Dendritic cell treated with granulocyte-macrophage colony-stimulating factor and Interleukin-4, amounts not matched to agents 40 ng/mL and 50 ng/mL, for 4 days (primary cell): ENCODE data around the gene PHYHIPL.
"Not testable (repeated sequence)": the region's sequence is repeated elsewhere in the genome, so short reads cannot be mapped to it uniquely, and the experiment has no call there.

ENCODE experiments used
- H3K27ac Mint-ChIP-seq: one replicate; pipeline ENCODE4 v1.8.0; 2022; ENCODE audit warnings: mild to moderate bottlenecking, mixed read lengths
- H3K27me3 Mint-ChIP-seq: one replicate; pipeline ENCODE4 v1.8.0; 2022; ENCODE audit warnings: mild to moderate bottlenecking, mixed read lengths
- H3K36me3 Mint-ChIP-seq: one replicate; pipeline ENCODE4 v1.8.0; 2022; ENCODE audit warnings: low read depth, mixed read lengths
- H3K4me1 Mint-ChIP-seq: one replicate; pipeline ENCODE4 v1.8.0; 2022; ENCODE audit warnings: low read depth, mixed read lengths
- H3K4me3 Mint-ChIP-seq: one replicate; pipeline ENCODE4 v1.8.0; 2022; ENCODE audit warnings: mild to moderate bottlenecking, moderate library complexity, mixed read lengths
- H3K9me3 Mint-ChIP-seq: one replicate; pipeline ENCODE4 v1.8.0; 2022; ENCODE audit warnings: mixed read lengths
- intact Hi-C: fragments of 100-400 bp; cut with micrococcal nuclease; formaldehyde crosslinking; loops from one replicate; pipeline ENCODE4 v1.15.0; 2022

Gene PHYHIPL

DNA sequence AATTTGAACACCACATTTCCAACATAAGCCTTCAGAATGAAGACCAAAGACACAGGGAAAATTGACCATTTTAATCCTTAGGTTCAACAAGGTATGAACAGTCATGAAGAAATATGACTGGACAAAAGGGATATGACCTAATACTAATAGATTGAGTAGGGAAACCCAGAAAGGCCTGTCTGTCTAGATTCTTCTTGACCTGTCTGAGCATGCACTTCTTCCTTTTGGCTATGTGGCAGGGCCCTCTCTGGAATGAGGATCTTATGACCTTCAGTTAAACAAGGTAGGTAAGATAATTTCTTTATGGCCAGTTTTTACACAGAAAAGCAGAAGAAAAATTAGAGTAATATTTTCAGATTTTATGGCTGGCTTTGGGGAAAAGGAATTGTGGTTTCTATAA is 3.0 kb upstream of the PHYHIPL start:
- peaks cover 1% of the 10 kb centered on the region for H3K9me3 Mint-ChIP-seq
- H3K4me1 Mint-ChIP-seq, result no peaks in the 10 kb centered on the region
- peaks cover 28% of the 10 kb centered on the region for H3K27me3 Mint-ChIP-seq
- no peak overlapping the region for H3K4me3 Mint-ChIP-seq
- no peaks in the 10 kb centered on the region for H3K36me3 Mint-ChIP-seq
- intact Hi-C loops, result no loop called here
- no peak overlapping the region for H3K27ac Mint-ChIP-seq

DNA sequence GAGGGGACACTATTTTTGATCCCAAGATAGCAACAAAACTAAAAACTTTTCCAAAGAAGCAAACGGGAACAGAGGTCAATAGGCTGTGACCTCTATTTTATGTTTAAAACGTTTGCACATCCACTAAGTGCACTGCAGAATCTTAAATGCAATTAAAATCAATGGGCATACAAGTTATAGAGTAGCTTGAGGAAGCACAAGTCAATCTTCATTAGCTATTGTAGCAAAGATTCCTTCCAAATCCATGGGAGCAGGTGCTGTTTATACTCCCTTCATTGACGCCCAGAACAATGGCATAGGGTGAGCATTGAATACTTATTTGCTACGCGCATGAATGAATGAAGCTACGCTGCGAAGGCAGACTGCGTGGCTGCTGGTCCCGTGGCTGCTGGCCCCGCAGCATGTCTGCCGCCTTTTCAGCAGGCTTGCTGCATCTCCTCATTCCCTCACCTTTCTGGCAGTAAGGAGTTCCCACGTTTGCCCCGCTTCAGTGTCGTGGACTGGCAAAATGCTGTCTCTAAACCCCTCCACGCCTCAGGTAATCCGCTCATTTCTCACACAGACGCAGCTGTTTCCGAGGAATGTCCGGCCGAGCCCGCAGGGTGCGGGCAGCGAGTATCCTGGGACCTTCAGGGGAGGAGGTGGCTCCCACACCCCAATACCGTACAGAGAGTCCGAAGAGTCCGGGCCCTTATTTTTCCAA is 754 bp upstream of the PHYHIPL start:
- no peaks in the 10 kb centered on the region for H3K9me3 Mint-ChIP-seq
- no peak overlapping the region for H3K4me3 Mint-ChIP-seq
- no peaks in the 10 kb centered on the region for H3K36me3 Mint-ChIP-seq
- intact Hi-C loops, result no loop called here
- H3K27ac Mint-ChIP-seq, result no peak overlapping the region
- peaks cover 28% of the 10 kb centered on the region for H3K27me3 Mint-ChIP-seq
- H3K4me1 Mint-ChIP-seq, result no peaks in the 10 kb centered on the region

DNA sequence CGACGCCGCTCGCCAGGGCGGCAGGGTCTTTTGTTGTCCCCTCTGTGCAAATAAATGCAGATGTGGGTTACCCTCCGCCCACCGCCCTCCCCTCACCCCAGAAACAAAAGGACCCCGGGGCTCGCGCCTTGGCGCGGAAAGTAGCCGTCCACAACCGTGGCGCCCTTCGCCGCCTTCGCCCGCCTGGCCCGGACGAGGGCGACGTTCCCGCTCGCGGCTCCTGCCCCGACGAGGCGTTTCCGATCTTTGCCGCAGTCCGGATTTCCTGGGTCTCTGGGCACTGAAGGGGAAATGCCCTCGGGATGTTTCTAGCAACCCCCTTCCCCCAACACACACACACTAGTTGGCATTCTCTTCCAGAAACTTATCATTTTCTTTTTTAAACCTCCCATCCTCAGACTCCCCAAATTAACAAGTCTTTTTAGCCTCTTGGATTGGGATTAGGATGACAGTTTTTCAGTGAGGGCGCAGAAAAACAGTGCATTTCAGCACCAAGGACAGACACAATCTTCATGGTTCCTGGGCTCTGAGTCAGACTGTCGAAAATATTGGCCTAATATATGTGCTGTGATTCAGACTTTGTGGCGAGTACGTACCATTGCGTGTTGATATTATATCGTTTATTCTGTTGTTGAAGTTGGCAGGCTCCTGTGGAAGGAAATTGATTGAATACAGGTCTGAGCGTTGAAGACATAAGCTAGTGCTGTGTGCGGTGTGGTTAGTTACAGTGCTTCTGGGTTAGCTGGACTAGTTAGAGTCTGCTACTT is 771 bp downstream of the PHYHIPL start:
- intact Hi-C loops, result no loop called here
- Mint-ChIP-seq H3K36me3 (no peaks in the 10 kb centered on the region), H3K9me3 (no peaks in the 10 kb centered on the region), H3K27ac (no peak overlapping the region), H3K4me3 (no peak overlapping the region), H3K27me3 (peaks cover 28% of the 10 kb centered on the region), H3K4me1 (no peaks in the 10 kb centered on the region)

DNA sequence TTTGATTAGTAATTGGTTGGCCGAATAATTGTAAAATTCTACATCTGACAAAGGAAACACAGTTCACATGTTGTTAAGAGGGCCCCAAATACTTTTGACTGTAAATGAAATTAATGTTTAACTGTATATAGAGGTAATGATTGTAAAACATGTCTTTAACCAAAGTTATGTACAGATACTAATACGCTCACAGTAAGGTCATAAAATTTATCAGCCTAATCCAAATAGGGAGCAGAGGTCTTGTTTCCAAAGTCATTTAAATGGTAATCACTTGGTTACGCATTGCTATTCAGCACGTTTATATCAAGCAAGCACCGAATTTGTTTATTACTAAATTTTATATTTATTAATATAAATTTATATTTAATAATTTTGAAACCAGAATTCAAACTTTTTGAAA is 1.4 kb downstream of the PHYHIPL start:
- no peaks in the 10 kb centered on the region for H3K9me3 Mint-ChIP-seq
- no peak overlapping the region for H3K4me3 Mint-ChIP-seq
- H3K36me3 Mint-ChIP-seq, result no peaks in the 10 kb centered on the region
- no peaks in the 10 kb centered on the region for H3K4me1 Mint-ChIP-seq
- no peak overlapping the region for H3K27ac Mint-ChIP-seq
- peaks cover 28% of the 10 kb centered on the region for H3K27me3 Mint-ChIP-seq
- intact Hi-C loops, result no loop called here

DNA sequence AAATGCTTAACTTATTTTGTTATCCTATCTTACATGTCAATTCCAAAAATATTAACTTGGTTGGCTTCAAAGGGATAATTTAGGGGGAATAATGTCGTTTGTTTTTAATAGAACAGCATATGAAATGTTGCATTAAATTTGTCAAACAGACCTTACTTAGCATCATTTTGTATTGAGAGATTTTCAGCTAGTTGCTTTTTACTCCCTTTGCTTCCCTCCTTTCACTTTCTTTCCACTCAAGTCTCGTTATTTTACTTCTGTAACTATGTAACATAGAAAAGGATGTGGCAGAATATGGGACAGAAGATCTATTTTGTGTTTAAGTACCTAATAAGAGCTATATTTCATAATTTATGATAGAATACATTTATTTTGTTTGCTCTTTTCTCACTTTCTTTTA is 2.6 kb downstream of the PHYHIPL start:
- intact Hi-C loops, result no loop called here
- Mint-ChIP-seq H3K9me3 (no peaks in the 10 kb centered on the region), H3K4me1 (no peaks in the 10 kb centered on the region)

DNA sequence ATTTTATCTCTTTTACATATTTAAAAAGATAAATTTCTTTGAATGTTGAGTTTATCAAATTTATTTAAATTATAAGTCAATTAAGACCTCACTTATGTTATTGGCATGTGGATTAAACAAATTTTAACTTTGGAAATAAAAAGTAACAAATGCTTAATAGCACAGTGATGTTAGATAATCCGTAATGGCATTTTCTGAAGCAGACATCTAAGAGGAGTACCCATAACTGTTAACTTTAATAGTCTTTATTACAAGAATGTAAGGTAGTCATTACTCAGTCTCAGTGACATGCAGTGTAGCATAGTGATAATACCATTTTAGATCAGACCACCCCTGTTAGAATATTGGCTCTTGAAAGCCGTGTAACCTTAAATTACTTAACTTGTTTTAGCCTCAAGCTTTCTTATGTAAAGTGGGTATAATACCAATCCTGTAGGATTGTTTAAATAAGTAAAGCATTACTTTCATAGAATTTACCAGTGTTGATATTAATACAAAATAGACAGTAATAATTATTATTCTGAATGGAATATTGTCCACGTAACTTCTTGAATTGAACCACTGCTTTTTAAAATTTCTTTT is 4.3 kb downstream of the PHYHIPL start:
- Mint-ChIP-seq H3K27me3 (peaks cover 19% of the 10 kb centered on the region), H3K27ac (no peak overlapping the region), H3K9me3 (no peaks in the 10 kb centered on the region), H3K4me3 (no peak overlapping the region), H3K4me1 (no peaks in the 10 kb centered on the region), H3K36me3 (no peaks in the 10 kb centered on the region)
- intact Hi-C loops, result no loop called here

More for the DNA sequence above, 2.6 kb downstream of the PHYHIPL start:
- Mint-ChIP-seq H3K4me3 (no peak overlapping the region), H3K36me3 (no peaks in the 10 kb centered on the region), H3K27ac (no peak overlapping the region), H3K27me3 (peaks cover 25% of the 10 kb centered on the region)

DNA sequence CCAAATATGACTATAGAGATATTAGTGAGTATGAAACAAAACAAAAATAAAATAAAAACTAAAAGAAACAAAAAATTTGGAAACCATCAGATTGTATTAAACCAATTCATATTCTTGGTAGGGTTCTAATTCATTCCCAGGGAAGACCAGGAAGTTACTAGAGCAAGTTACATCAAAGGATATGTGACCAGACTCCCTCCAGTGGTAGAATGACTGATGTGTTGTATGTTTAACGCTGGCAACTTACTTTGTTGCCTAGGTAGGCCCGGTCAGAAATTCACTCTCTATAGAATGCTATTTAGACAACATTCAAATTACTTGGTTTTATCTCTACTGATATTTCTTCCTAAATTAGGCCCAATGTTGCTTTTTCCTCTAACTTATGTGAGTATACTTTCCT is 5.2 kb downstream of the PHYHIPL start:
- Mint-ChIP-seq H3K36me3 (no peaks in the 10 kb centered on the region), H3K4me1 (no peaks in the 10 kb centered on the region), H3K27ac (no peak overlapping the region), H3K9me3 (no peaks in the 10 kb centered on the region), H3K27me3 (peaks cover 12% of the 10 kb centered on the region), H3K4me3 (no peak overlapping the region)
- intact Hi-C loops, result no loop called here

DNA sequence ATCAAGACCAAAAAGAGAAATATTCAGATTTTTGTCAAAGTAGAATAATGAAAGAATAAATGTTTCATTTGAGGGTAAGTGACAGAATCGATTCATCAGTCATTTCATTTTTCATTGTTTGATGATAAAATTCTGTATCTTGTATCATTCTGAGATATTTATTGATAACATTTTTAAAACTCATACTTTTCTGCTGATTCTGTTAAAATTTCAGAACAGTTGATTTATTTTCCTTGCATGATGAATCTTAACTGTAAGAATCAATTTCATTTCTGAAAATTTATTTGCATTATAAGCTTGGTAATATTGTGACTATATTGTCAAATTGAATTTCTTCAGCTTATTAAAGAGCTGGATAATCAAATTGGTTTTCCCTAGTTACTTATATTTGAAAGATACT is 13.9 kb downstream of the PHYHIPL start:
- H3K27ac Mint-ChIP-seq, result no peak overlapping the region
- H3K9me3 Mint-ChIP-seq, result no peaks in the 10 kb centered on the region
- intact Hi-C loops, result no loop called here
- no peaks in the 10 kb centered on the region for H3K27me3 Mint-ChIP-seq
- H3K4me3 Mint-ChIP-seq, result no peak overlapping the region
- H3K36me3 Mint-ChIP-seq, result no peaks in the 10 kb centered on the region
- no peaks in the 10 kb centered on the region for H3K4me1 Mint-ChIP-seq

DNA sequence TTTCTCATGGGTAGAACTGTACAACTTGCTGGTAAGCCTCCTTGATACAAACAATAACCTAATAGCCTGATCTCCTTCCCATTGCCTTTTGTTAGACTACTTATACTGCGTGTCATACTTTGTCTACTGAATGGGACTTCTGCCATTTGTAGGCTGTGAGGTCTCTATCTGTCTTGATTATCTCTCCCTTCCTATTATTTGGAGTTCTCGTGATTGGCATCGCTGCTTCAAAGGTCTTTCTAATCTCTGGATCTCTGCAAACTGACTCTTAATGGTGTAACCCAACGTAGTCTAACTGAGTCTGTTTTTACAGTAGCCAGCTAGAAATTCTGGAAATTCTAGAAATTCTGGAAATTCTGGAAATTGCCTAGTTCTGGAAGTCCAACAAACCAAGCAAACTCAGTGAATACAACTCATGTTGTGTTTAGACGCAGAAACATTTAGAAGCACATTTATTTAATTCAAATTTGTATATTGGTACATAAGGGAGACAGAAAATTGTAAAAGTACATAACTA is 29.8 kb downstream of the PHYHIPL start:
- H3K27ac Mint-ChIP-seq, result no peak overlapping the region
- H3K27me3 Mint-ChIP-seq, result no peaks in the 10 kb centered on the region
- no peaks in the 10 kb centered on the region for H3K4me1 Mint-ChIP-seq
- H3K9me3 Mint-ChIP-seq, result peaks cover 30% of the 10 kb centered on the region
- no peak overlapping the region for H3K4me3 Mint-ChIP-seq
- no peaks in the 10 kb centered on the region for H3K36me3 Mint-ChIP-seq
- intact Hi-C loops, result no loop called here

DNA sequence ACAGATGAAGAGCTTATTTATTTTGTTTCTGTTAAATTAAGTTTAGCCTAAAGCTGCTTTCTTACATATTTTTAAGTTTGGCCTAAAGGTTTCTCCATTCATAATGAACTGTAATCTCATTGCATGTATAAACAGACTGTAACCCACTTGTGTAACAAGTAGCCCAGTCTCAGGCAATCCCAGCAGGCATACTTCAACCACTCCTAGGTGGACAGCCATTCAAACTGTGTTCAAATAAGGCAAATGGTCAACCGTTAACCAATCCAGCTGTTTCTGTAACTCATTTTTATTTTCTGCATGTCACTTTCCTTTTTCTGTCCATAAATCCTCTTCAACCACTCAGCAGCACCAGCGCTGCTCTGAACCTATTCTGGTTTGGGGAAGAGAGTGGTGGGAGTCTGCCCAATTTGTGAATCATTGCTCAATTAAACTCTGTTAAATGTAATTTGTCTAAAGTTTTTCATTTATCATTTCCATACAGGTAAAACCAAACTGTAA is 35.9 kb downstream of the PHYHIPL start:
- Mint-ChIP-seq H3K27ac (no peak overlapping the region), H3K36me3 (no peaks in the 10 kb centered on the region), H3K27me3 (no peaks in the 10 kb centered on the region), H3K9me3 (peaks cover 11% of the 10 kb centered on the region), H3K4me3 (no peak overlapping the region), H3K4me1 (no peaks in the 10 kb centered on the region)
- intact Hi-C loops, result no loop called here

DNA sequence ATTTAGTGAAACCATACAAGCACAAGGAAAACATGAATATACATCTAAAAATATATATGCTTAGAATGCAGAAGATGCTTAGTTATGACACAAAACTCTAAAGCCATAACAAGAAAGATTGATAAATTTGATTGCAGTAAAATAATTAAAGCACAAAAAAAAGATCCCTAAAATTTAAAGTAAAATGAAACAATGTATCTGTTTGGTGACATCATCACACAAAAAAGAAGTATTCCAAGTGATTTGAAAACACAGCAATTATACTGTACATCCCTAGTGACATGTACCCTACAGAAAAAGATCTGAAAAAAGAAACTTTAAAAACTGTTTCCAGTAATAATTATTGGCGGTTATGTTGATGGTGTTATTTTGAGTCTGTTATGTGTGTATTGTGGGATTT is 37.7 kb downstream of the PHYHIPL start:
- Mint-ChIP-seq H3K4me3 (no peak overlapping the region), H3K9me3 (no peaks in the 10 kb centered on the region), H3K27me3 (no peaks in the 10 kb centered on the region), H3K27ac (no peak overlapping the region), H3K36me3 (no peaks in the 10 kb centered on the region), H3K4me1 (no peaks in the 10 kb centered on the region)
- intact Hi-C loops, result no loop called here

DNA sequence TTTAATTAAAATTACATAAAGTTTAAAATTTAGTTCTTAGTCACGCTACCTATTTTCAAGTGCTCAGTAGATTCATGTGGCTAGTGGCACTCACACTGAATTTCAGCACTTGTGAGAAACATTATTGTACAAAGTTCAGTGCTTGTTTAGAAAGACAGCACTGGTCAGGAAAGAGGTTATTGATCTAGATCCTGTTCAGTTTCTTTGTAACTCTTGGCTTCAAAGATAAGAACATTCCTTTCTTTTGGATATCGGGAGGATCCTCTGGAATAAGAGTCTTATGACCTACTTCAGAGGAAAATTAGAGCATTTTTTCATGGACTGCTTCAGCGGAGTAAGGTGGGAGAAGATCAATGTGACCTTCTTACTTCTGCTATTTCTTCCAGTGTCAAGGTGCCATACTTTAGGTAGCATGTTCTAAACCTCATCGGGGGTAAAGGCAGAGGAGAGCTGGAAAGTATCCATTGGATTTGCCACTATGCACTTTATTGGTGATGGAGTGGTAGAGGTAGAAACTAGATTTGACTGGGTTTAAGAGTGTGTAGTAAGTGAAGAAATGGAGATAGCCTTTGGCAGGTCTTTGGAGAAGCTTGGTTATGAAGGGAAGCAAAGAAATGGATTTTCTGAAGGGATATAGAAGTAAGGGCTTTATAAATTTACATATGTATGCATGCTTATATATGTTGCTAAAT is 39.9 kb downstream of the PHYHIPL start:
- H3K9me3 Mint-ChIP-seq, result no peaks in the 10 kb centered on the region
- no peaks in the 10 kb centered on the region for H3K4me1 Mint-ChIP-seq
- no peaks in the 10 kb centered on the region for H3K36me3 Mint-ChIP-seq
- intact Hi-C loops, result no loop called here
- H3K27me3 Mint-ChIP-seq, result no peaks in the 10 kb centered on the region
- H3K4me3 Mint-ChIP-seq, result no peak overlapping the region
- H3K27ac Mint-ChIP-seq, result no peak overlapping the region

DNA sequence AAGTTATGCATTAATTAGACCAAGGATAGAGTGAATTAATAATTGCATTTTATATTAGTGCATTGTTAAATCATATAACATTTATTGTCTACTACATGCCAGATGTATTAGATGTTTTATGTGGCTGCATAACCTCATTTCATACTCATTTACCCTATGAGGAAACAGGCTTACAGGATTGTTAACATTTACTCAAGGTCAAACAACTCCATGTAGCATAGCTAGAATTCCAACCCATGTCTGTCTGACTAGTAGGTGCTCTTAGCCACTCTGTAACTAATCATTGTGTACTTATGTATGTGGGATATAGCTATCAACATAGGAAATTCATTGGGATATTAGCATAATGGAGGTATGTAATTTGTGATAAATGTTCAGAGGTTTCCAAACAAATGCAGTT is 46.3 kb downstream of the PHYHIPL start:
- intact Hi-C loops, result loop anchor here (10.0 kb wide), 1 partner anchor 438 kb away; no protein-coding TSS in a partner anchor
- no peaks in the 10 kb centered on the region for H3K27me3 Mint-ChIP-seq
- no peaks in the 10 kb centered on the region for H3K36me3 Mint-ChIP-seq

DNA sequence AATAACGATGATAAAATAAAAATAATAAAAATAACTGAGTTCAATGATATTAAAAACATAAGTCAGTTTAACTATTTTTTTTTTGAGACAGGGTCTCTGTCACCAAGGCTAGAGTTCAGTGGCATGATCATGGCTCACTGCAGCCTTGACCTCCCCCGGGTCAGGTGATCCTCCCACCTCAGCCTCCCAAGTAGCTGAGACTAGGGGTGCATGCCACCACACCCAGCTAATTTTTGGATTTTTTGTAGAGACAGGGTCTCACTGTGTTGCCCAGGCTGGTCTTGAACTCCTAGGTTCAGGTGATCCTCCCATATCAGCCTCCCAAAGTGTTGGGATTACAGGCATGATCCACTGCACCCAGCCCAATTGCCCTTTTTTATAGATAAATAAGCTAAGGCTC is 47.2 kb downstream of the PHYHIPL start:
- H3K4me3 Mint-ChIP-seq, H3K27me3 Mint-ChIP-seq, H3K36me3 Mint-ChIP-seq, H3K9me3 Mint-ChIP-seq, H3K4me1 Mint-ChIP-seq, H3K27ac Mint-ChIP-seq: not testable (repeated sequence)
- intact Hi-C loops, result loop anchor here (10.0 kb wide), 1 partner anchor 439 kb away; no protein-coding TSS in a partner anchor

More for the DNA sequence above, 46.3 kb downstream of the PHYHIPL start:
- Mint-ChIP-seq H3K27ac (no peak overlapping the region), H3K4me1 (no peaks in the 10 kb centered on the region), H3K4me3 (no peak overlapping the region), H3K9me3 (no peaks in the 10 kb centered on the region)
